SU-DHL-6 (cell line): ENCODE results near the gene CNTN1.

Source experiments
- CTCF ChIP-seq: fragments of 200-600 bp; sonication (generic); IDR thresholded peaks from one replicate; pipeline ENCODE4 v1.5.1; 2017; ENCODE audit warnings: antibody characterized with exemption, mild to moderate bottlenecking, low read length, moderate library complexity; ENCODE audit not compliant: insufficient read depth, poor library complexity, severe bottlenecking
- EZH2phosphoT487 ChIP-seq: fragments of 200-600 bp; sonication (generic), shearing (Covaris generic); conservative IDR thresholded peaks from 2 replicates; pipeline ENCODE4 v1.6.1; 2018; ENCODE audit warnings: mild to moderate bottlenecking, antibody characterized with exemption, low read length, moderate library complexity, mixed read lengths

- TF ChIP-seq CTCF (no peak), EZH2phosphoT487 (no peak)
Observed at GRCh38 chr12:40801082-40801481, 108.8 kb downstream of the CNTN1 start.
